GM19438 (cell line): ENCODE measurements around the gene GABBR2.

Experiments used
- ATAC-seq: cut with Tn5 transposase; IDR thresholded peaks from one replicate; pipeline ENCODE4 v1.9.1; 2021; ENCODE audit warnings: low read depth; ENCODE audit not compliant: unreplicated experiment

Gene GABBR2

DNA sequence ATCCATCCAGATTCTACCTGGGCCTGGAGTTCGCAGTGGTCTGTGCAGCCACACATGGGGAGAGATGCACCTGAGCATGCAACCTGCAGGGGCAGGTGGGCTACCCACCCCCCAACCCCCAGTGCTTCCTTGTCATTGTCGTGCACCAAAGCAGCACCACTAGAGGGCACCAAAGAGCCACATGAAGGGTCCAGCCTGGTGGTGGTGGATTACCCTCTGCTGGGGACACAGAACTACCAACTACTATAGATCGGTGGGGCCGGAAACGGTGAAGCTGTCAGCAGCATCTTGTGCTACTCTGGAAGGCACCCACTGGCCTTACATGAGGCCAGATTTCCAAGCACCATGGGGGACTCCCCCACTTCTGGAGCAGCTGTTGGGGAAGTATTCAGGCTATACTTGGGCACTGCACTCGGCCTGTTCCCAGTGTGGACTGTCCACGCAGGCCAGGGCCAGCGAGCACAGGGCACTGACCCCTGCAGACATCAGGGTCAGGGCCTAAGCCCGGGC is 393.1 kb downstream of the GABBR2 start:
- peak; percentile 72 for ATAC-seq

GRCh38 chr9:98315067-98315453 is 393.7 kb downstream of the GABBR2 start:
- no peak for ATAC-seq

DNA sequence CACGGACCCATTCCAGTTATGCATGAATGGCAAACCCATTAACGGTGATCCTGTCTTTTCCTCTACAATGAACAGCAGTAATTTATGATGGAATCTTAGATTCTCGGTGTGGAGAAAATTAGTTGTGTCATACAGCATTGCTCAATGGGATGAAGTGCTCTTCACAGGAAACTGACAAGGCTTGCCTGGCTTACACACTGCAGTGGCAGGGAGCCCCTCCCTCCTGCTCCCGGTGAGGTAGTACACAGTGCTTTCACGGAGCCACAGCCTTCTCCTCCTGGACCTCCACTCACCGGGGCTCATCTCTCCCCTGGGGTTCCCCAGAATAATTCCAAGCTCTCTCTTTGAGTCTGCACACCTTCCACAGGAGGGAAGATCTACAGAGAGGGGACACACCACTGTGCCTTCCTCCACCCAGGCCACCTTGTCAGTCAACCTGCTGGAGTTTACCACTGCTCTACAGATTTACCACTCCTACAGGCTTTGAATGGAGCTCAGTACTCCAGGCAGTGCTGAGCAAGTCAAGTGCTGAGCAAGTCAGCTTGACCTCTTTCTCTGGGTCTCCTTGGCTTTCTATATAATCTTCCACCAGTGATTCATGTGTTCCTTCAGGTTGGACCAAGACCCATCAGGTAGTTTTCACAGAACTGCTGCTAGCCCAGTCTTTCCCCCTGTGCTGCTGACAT is 394.2 kb downstream of the GABBR2 start:
- ATAC-seq: no peak

DNA sequence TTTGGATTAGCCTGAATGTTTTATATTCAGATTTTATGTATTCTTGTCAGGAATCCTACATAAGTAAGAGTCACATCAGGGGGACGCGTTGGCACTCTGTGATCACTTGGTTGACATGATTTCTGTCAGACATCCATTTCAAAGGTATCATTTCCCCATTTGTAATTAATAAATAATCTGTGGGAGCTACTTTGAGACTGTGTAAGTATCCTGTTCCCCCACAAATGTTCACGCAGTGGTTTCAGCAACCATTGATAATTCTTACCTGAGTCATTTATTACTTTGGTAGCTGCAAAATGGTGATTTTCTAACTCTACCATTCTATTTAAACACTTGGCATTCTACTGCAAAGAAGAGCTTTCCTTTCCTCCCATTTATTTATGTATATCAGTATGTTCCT is 396.4 kb downstream of the GABBR2 start:
- no peak for ATAC-seq

DNA sequence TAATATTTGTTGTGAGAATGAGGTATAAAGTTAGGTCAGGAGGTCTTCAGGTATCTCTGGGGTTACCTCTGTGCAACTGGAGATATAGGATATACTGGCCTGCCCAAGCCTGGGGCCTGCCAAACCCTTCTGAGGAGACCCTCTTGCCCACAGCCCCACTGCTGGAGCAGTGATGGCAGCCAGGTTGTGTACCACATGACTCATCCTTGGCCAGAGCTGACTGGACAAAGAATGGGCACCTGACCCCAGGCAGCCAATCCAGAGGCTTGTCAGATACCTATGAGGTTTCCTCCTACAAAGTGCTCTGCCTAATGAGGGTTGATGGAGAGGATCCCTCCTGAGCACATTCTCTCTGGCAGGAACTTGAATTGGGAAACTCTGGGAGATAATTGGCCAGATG is 397.2 kb downstream of the GABBR2 start:
- ATAC-seq: no peak

GRCh38 chr9:98310752-98311392 is 397.9 kb downstream of the GABBR2 start:
- ATAC-seq: no peak

- ATAC-seq: no peak
Measured at GRCh38 chr9:98306384-98307145, 402.2 kb downstream of the GABBR2 start.

GRCh38 chr9:98304381-98304780 is 404.4 kb downstream of the GABBR2 start:
- no peak for ATAC-seq

DNA sequence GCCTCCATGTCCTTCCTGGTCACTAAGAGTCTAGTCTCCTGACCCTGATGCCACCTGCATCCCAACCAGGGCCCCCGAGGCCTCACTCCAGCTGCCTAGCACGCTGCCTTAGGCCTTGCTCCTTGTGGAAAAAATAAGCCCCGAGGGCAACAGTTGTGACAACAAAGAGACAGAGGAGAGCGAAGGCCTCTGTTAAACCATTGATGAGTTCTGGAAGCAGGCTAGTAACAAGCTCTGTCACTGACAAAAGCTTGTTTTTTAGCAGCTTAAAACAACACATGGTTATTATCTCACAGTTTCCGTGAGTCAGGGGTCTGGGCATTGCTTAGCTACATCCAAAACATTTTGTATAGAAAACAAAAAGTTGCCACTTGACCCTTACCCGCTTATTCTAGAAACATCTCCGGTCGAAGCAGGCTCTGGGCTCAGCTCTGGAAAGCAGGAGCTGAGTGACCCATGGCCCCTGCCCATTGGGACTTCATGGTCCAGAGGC is 405.1 kb downstream of the GABBR2 start:
- ATAC-seq: no peak

DNA sequence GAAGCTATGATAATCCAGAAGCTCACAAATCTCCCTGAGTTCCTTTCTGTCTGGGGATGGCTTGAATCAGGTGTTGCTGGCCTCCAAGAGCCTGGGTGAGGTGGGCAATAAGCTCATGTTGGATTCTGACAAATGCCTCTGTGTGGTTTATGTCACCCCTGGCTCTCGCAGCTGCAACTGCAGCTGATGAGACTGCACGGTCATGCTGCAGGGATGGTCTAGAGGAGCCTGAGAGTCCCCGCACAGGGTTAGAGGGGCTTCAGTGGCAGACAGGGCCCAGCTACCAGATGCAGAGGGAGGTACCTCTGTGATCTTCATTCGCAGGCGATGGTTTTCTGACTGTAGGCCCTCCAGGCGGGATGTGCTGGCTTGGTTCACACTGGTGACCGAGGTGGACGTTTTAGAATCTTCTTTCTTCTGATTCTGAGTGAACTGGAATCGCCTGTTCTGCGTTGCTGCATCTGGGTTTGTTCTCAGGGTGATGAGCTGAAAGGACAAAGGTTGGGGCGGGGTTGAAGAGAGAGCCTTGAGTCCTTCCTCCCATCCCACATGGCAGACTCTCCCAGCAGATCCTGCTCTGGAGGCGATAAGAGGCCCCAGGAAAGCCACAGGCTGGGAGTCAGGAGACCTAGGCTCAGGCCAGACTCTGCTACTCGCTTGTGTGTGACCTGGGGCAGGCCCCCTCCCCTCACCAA is 405.6 kb downstream of the GABBR2 start:
- ATAC-seq: no peak

DNA sequence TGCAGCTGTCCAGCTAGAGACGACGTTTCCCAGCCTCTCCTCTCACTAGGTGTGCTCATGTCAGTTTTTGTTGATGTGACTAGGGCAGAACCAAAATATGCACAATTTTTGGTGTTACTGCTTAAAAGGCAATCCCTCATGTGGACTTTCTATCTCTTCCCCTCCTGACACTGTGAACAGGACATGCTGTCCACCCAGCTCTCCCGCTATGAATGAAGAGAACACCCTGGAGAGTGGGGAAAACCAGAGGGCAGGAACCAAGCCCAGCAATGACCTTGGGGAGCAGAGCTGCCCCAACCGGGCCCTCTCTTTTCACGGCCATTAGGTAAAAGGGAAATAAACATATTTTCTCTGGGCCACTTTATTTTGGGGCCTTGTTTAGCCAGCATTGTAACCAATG is 406.6 kb downstream of the GABBR2 start:
- ATAC-seq: no peak

GRCh38 chr9:98300611-98301010 is 408.1 kb downstream of the GABBR2 start:
- ATAC-seq: no peak

- ATAC-seq: no peak
Measured at GRCh38 chr9:98298476-98298875, 410.3 kb downstream of the GABBR2 start.

- ATAC-seq: no peak
Measured at GRCh38 chr9:98295824-98296223, 412.9 kb downstream of the GABBR2 start.

DNA sequence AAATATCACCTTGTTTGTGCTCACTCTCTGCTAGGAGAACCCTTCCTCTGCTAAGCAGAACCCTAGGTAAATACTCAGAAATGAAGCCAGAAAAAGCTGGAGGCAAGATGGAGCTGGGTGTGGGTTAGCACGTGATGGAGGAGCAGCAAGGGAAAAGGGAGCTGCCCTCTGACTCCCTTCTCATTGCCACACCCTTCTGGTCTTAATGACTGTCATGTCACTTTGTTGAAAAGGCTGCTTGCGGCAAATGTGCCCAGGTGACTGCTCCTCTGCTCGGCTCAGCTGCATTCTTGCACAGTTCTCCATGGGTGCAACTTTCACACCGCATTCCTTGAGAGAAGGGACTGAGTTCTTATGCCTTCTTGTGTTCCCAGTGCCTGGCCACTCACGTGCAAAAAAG is 416.9 kb downstream of the GABBR2 start:
- no peak for ATAC-seq

- no peak for ATAC-seq
Measured at GRCh38 chr9:98290411-98290810, 418.3 kb downstream of the GABBR2 start.

- no peak for ATAC-seq
Measured at GRCh38 chr9:98289614-98290201, 419.0 kb downstream of the GABBR2 start.

GRCh38 chr9:98288881-98289280 is 419.9 kb downstream of the GABBR2 start:
- no peak for ATAC-seq

GRCh38 chr9:98287384-98287783 is 421.4 kb downstream of the GABBR2 start:
- ATAC-seq: no peak

- ATAC-seq: no peak
Measured at GRCh38 chr9:98285446-98285845, 423.3 kb downstream of the GABBR2 start.
